Nucleus accumbens (tissue), 56 donors: ENCODE measurements around the gene SDK1.
"Not testable (repeated sequence)": the region's sequence is repeated elsewhere in the genome, so short reads cannot be mapped to it uniquely, and the experiment has no call there.

ENCODE experiments used
- DNase-seq, 56 donors: peaks; one replicate each; lab custom pipeline; 2025; lab: John Stamatoyannopoulos, UW

The SDK1 gene

DNA sequence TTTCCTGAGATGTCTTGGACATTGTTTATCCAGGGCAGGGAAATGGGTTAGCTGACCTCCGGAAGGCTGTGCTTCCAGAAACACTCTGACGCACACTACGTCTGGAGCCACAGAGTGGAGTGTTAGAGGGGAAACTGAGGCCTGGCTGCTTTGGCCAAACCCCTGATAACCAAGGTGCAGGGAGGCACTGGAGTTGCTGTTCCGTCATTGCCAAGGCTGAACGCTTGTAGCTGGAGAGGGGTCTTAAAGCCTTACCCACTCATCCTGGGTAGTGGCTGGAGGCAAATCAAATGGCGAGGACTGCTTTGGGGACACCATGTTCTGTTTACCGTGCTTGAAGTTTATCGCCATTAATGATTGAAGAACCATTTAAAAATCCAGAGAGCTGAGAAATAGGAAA is 776.9 kb downstream of the SDK1 start:
- no peak for DNase-seq

DNA sequence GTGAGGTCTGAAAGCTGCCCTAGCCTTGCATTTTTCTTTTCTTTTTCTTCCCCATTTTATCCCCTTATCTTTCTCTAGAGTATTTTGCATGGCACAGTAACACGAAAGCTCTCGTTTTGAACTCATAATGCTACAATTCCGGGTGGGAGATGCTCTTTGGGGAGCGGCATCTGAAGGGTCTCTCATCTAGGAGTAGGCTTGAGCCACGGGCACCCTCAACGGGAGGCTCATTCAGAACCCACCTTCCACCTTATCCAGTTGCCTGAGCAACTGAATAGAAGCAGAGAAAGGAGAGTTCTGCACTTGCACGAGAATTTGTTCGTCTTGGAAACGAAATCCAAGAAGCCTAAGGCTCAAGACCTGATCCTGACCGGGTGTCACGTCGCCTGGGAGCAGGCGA is 777.5 kb downstream of the SDK1 start:
- no peak for DNase-seq

DNA sequence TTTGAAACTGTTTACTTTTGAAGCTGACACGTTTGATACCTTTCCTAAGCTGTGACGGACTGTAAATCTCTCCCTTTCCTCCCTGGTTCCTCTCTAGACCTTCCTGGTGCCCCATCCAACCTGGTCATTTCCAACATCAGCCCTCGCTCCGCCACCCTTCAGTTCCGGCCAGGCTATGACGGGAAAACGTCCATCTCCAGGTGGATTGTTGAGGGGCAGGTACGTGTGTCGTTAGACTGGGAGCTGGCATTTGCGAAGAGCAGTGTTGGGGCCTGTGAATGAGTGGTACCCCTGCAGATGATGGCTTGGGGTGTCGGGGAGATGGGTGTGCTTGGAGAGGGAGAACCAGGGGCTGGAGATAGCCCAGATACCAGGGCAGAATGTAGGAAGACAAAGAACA is 778.3 kb downstream of the SDK1 start:
- DNase-seq: no peak

DNA sequence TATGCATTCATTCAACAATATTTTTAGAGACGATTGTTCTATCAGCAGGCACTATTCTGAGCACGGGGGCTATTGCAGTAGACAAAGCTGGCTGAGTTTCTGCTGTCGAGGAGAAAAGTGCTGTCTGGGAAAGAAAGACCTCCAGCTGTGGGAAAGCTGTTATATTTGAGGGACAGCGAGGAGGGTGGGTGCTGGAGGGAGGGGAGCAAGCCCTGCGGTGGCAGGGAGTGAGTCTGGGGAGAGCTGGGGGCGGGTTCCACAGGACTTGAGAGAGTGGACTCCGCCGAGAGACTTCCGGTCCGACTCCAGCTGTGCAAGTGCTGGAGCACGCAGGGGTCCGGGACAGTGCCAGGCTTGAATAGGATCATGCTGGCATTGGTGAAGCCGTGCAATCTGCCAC is 778.9 kb downstream of the SDK1 start:
- no peak for DNase-seq

DNA sequence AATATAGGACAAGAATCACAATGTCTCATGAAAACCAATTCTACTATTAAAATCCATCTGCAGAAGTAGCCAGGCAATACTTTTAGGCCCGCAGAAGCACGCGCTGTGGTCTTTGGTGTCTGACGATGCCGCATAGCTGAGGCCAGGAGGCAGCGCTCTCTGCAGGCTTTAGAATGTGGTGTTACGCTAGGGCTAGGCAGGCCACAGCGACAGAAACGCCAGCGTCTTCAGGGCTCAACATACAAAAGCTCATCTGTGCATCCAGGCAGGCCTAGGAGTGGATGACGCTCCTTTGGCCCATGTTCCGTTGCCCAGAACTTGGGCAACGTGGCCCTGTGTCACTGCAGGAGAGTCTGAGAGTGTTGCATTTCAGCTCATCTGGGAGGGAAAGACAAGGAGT is 779.9 kb downstream of the SDK1 start:
- no peak for DNase-seq

DNA sequence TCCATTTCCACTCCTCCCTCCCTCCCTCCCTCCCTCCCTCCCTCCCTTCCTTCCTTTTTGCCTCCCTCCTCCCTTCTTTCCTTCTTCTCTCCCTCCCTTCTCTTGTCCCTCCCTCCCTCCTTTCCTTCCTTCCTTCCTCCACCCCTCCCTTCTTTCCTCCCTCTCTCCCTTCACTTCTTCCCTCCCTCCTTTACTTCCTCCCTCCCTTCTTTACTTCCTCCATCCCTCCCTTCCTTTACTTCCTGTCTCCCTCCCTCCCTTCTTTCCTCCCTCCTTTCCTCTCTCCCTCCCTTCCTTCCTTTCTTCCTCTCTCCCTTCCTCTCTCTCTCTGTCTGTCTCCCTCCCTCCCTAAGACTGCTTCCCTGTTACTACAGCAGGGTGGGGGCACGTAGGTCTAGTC is 782.5 kb downstream of the SDK1 start:
- DNase-seq: no peak

DNA sequence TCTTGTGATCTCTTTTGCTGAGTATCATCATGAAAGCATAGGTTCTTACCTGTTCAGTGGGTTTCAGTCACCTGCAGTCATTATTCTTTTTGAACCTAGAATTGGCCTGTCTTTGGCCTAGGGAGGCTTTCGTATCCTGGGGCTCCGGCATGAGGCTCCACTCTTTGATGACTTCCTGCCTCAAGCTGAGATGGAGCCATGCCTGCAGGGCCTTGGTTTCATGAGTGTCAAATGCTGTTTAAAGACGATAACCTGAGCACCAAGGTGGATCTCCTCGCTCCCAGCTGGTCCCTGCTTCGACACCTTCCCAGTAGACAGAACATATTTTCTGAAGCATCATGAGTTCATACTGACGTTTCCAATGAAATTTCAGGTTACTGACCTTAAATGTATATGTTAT is 783.2 kb downstream of the SDK1 start:
- no peak for DNase-seq

DNA sequence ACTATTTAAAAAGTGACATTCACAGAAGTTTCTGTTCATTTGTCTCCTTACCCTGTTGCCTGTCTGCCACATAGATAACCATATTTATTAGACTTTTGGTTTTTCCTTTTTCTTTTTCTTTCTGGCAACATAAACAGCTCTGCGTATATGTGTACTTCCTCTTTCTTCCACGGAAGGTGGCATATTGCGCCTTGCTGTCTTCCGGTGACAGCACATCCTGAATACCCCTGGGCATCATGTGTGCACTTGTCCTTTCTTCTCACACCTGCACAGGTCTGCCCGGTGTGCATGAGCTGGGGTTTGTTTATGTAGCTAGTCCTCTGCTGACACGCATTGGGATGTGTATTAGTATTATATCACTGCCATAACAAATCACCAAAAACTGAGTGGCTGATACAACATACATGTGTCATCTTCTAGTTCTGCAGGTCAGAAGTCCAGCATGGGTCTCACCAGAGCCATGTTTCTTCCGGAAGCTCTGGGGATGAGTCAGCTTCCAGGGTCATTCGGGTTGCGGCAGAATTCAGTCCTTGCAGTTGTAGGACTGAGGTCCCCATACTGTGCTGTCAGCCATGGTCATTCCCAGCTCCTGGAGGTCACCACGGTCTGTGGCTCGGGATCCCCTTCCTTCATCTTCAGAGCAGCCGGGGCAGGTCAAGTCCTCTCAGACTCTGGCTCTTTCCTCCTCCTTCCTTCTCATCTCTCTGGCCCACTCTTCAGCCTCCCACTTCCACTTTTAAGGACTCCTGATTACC is 785.1 kb downstream of the SDK1 start:
- no peak for DNase-seq

DNA sequence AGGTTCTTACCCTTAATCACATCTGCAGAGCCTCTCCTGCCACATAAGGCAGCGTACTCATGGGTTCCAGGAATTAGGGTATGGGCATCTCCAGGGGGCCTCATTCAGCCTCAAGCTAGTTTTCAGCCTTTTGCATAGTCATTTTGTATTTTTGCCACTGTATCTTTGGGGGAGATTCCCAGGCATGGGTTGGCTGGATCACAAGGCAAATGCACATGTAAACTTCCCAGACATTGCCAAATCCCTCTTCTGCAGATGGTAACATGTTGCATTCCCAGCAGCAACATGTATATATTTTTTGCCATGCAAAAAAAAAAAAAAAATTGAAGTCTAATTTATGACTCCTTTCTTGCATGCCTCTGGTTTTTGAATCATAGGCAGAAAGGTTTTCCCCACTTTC is 785.7 kb downstream of the SDK1 start:
- DNase-seq: no peak

DNA sequence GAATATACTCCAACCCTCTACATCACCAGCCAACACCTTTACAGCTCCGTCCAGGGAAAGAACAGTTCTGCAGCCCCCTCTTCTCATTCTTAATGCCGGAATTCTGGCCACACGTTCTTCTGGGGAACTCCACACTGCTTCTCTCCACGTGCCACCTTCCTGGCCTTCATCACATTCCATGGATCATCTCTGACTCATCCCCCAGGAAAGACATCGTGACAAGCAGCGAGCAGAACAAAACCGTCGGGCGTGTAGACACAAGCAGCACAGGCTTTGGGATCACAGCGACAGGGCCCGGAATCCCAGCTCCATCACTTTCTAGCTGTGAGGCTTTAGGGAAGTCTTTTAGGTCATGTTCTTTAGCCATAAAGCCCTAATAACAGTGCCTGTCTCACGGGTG is 790.7 kb downstream of the SDK1 start:
- no peak for DNase-seq

DNA sequence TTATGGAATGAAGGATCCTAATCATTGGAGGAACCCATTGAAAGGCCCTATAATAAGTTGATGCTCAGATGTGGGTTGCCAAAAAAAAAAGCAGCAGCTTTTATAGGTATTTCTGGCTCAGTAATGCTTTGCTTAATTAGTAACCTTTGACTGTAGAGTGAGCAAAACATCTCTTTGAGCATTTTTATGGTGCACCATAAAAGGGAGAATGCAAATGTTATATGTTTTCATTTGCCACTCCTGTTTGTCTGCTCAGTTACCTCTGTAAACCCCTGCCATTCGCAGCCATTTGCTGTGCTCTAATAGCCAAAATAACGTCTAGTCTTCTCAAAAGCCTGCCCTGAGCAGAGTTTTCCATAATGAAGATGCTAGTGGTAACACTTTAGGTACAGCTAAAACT is 792.0 kb downstream of the SDK1 start:
- no peak for DNase-seq

DNA sequence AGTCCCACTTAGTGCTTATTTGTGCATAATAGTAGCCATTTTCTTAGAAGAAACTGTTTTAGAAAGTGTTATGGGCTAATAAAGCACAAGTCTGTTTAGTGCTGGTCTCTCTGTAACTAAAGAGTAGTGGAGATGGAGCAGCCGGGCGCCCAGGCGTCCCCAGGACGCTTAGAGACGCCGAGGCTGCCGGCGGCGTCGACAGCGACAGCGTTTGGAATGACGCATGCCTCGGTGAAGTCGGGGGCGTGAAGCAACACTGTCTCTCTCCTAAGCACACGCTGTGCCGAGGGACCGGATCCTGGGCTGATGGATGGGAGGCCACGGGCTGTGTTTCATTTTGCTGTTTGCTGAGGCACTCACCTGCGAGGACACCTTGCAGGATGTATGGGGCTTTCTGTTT is 792.4 kb downstream of the SDK1 start:
- no peak for DNase-seq

DNA sequence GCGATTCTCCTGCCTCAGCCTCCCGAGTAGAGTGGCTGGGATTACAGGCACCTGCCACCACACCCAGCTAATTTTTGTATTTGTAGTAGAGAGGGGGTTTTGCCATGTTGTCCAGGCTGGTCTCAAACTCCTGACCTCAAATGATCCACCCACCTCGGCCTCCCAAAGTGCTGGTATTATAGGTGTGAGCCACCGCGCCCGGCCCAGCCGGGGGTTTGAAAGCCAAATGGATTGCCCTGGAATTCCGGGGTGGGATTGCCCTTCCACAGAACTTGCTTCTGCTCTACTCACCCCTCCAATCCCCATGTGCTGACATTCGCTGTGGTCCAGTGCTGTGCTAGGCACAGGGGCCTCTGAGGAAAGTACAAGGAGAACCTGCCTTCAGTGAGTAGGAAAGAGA is 793.1 kb downstream of the SDK1 start:
- not testable (repeated sequence) for DNase-seq

DNA sequence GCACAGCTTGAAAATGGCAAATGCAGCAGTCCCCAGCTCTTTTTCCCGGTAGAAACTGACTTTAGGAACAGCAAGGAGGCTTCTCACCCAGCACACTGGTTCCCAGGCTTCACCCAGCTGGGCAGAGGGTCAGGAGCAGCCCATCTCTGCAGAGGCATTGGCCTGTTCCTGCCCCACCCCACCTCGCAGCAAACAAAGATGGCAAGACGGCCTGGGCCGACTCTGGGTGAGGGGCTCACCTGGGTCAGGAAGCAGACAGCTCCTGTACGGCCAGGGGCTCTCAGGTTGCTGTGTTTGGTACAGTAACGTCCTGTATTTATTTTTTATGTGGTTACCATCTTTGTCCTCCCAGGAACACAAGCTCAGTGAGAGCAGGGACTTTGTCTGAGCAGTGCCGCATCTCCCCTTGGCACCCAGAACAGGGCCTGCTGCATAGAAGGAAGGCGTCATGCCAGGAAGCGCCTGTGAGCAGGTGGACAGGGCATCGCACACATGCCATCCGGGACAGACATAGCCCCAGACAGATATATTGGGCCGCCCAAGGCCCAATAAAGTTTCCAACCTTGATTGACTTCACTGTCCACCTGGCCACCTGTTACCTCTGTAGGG is 796.1 kb downstream of the SDK1 start:
- DNase-seq: no peak

DNA sequence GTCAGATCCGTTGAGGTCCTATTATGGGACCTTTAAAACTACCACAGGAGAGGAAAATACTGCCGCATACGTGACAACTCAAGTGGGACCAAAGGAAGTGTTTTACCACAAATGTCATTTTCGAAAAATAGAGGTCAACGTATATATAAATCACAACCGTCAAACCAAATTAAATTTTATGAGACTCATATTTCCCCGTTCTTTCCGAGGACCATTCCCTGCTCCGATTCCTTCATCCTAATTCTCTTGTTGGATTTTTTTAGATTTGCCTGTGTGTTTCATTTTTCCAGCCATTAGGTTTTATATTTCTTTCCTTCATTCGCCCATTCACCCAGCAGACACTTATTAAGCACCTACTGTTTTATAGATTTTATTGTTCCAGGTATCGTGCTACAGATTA is 797.1 kb downstream of the SDK1 start:
- DNase-seq: no peak

DNA sequence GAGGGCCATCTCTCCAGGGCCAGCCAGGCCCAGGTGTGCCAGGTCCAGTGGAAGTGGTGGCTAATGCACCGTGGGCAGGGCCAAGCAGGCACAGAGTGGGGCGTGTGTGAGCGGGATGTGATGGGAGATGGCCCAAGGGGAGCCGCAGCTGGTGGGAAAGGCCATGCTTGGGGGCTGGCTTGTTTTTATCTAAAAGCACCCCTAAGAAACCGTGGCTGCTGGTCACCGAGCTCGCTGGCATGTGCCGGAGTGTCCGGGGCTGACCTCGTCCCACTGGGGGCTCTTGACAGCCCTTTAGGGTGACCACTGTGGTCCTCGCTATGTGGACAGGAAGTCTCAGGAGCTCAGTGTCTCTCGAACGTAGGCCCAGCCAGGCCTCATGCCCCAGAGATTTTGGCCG is 798.6 kb downstream of the SDK1 start:
- DNase-seq: no peak

DNA sequence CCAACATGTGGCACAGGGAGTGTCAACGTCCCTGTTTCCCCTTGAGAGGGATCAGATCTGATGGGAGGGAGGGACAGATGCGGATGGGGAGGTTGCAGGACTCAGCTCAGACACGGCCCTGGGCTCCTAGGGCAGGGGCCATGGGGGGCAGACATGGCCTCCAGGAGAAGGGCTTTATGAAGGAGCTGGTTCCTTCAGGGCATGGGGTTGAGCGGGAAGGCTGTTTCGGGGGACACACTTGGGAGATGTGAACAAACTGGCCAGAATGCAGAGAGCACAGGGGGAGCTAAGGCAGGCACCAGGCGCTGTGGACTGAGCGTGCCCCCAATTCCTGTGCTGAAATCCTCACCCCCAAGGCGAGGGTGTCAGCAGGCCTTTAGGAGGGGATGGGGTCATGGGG is 799.1 kb downstream of the SDK1 start:
- no peak for DNase-seq

DNA sequence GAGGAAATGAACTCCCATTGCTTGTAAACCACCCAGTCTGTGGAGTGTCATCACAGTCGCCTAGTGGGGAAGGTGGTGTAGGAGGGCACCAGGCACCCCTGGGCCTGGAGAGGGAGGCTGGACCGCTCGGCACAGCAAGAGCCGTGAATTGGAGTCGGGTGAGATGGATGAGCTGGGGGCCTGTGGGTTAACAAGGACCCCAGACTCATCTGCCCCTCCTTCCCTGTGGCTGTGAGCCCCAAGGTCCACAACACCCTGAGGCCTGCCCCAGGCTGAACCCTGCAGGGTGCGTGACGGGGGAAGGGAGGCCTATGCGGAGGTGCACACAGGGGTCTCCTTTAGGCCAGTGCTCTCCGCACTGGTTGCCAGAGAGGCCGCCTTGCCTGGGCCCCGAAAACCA is 799.6 kb downstream of the SDK1 start:
- DNase-seq: no peak

DNA sequence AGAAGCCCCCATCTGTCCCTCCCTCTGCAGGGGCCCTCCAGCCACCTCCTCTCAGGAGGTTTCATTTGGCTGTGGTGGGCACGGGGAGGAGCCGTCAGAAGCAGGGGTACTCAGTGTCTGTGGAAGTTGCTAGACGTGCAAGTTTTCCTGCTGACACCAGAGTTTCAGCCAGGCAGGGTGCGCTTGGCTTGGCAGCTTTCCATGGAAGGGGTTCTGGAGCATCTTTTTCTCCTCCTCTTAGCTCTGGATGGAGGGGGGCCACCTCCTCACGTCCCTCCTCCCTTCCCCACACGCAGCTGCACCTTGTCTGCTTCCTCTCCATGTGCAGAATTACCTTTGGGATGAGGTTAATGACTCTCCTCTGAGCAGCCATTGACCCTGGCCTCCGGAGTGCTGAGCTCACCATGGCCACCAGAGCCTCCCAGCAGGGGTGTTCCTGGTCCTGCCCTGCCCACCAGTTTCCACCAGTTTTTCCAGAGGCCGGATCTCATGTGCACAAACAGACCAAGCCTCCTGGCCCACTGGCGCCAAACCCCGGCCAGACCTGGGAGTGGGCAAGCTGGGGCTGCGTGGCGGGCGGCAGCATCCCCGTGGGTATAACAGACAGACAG is 801.3 kb downstream of the SDK1 start:
- DNase-seq: no peak

DNA sequence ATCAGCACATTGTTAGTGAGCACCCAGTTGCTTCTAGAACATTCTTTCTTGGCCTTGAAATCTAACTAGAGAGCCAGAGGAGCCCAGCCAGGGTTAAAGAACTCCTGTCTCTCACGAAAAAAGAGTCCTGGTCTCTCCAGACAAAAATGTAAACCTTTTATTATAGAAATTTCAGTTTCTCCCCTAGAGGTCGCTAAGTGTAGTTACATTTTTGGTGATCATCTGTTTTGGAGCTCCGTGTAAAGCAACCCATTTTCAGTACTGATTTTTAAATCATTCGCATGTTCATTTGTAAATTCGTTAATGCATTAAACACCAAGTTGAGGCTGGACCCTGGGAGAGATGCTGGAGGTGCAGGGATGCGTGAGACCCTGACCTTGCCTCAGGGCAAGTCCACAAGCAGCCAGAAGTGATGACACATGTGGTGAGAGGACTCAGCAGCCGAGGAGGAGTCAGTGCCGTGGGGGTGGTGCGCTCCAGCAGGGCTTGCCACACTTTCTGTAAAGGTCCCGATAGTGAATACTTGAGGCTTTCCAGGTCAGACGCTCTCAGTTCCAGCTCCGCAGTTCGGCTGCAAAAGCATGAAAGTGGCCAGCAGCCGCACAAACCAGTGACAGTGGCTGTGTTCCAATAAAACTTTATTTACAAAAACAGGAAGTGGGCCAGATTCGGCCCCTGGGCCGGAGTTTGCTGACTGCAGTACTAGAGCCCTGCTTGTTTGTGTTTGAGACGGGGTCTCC is 802.5 kb downstream of the SDK1 start:
- DNase-seq: no peak

DNA sequence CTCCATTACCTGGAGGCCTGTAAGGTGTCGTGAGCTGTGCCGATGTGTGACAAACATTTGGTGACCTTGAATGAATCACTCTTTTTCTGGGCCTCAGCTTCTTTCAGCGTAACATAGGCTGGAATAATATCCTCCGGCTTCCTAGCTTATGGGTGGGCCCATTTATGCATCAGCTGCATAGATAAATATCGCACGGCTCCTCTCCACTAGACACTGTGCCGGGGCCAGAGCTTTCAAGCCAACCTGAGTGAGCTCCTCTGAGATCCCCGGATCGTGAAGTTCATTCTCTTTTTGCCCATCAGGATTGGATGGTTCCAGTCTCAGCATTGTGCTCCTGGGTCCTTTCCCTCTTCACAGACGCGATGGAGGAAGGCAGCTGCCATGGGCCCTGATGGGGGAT is 806.8 kb downstream of the SDK1 start:
- no peak for DNase-seq

DNA sequence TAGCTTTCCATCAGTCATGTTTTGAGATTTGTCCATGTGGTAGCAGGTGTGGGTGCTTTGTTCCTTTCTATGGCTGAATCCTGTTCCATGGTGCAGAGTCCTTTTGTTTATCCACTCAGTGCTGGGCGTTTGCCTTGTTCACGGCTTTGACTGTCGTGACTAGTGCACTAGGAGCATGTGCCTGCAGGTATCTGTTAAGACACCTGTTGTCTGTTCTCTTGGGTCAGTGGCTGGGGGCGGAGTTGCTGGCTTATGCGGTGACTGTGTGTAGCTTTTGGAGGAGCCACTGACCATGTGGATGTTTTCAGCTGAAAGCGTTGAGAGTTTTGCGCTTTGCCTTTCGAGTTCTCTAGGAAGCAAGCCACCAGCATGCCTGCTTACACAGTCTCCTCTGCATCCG is 807.9 kb downstream of the SDK1 start:
- no peak for DNase-seq
